Measurements from ENCODE around the gene NHERF1. TPM values are rescaled to one million over a fixed set of nuclear protein-coding genes. Genes with fewer than 3 reads are reported as not detected.

The NHERF1 gene
- total RNA-seq, 3 donors from 2014 or later: 15.8 to 82.8 (median 36.4) TPM

GRCh38 chr17:74776044-74776962 lies 27.9 kb downstream of the NHERF1 start, which contains the start of gene NAT9:
Gene NAT9, minus strand, starts transcription at chr17:74776345. Its CDS starts 647 bp downstream, at chr17:74775698.
- H3K4me1 ChIP-seq: peaks cover 6 to 13% of the 10 kb centered on the region in 2 donors
- no peaks in the 10 kb centered on the region for H3K9me3 ChIP-seq
- intact Hi-C loops (cut with DNase I; ENCODE audit: low total_unique reads): no loop called here
- H3K27me3 ChIP-seq: no peaks in the 10 kb centered on the region
- no peaks in the 10 kb centered on the region for H3K36me3 ChIP-seq
- H3K4me3 ChIP-seq: peak within 1 kb of the TSS; percentile 73 to 96 (median 86)
- peak; percentile 61 to 72 (median 70) for TF ChIP-seq POLR2AphosphoS5 (IDR thresholded peaks at IDR 0.05)
- TF ChIP-seq POLR2A (IDR thresholded peaks at IDR 0.05): peak; percentile 50
- TF ChIP-seq, protein P1, sequence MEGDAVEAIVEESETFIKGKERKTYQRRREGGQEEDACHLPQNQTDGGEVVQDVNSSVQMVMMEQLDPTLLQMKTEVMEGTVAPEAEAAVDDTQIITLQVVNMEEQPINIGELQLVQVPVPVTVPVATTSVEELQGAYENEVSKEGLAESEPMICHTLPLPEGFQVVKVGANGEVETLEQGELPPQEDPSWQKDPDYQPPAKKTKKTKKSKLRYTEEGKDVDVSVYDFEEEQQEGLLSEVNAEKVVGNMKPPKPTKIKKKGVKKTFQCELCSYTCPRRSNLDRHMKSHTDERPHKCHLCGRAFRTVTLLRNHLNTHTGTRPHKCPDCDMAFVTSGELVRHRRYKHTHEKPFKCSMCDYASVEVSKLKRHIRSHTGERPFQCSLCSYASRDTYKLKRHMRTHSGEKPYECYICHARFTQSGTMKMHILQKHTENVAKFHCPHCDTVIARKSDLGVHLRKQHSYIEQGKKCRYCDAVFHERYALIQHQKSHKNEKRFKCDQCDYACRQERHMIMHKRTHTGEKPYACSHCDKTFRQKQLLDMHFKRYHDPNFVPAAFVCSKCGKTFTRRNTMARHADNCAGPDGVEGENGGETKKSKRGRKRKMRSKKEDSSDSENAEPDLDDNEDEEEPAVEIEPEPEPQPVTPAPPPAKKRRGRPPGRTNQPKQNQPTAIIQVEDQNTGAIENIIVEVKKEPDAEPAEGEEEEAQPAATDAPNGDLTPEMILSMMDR (IDR thresholded peaks at IDR 0.05): no peak
- H3K27ac ChIP-seq: peak within 1 kb of the TSS; percentile 82 to 87
- peak; percentile 96 to 98 for DNase-seq (ENCODE audit: low spot score in 2 of 2)

- H3K9me3 ChIP-seq: no peaks in the 10 kb centered on the region
- H3K4me1 ChIP-seq: peaks cover 6 to 13% of the 10 kb centered on the region in 2 donors
- no peaks in the 10 kb centered on the region for H3K27me3 ChIP-seq
- intact Hi-C loops (cut with DNase I; ENCODE audit: low total_unique reads): no loop called here
- DNase-seq (ENCODE audit: low spot score in 2 of 2): no peak
- TF ChIP-seq POLR2A (IDR thresholded peaks at IDR 0.05) (no peak), POLR2AphosphoS5 (IDR thresholded peaks at IDR 0.05) (no peak)
- TF ChIP-seq, protein P1 (IDR thresholded peaks at IDR 0.05): no peak
- no peaks in the 10 kb centered on the region for H3K36me3 ChIP-seq
- no peak overlapping the region for H3K27ac ChIP-seq
- peak overlapping the region; percentile 73 to 96 (median 86) for H3K4me3 ChIP-seq
These were observed 28.6 kb downstream of the NHERF1 start for GRCh38 chr17:74776990-74777389.

- Histone ChIP-seq H3K36me3 (no peaks in the 10 kb centered on the region), H3K27me3 (no peaks in the 10 kb centered on the region), H3K27ac (no peak overlapping the region), H3K9me3 (no peaks in the 10 kb centered on the region), H3K4me3 (no peak overlapping the region), H3K4me1 (peaks cover 6 to 13% of the 10 kb centered on the region in 2 donors)
- intact Hi-C loops (cut with DNase I; ENCODE audit: low total_unique reads): no loop called here
- no peak for DNase-seq (ENCODE audit: low spot score in 2 of 2)
- no peak for TF ChIP-seq POLR2AphosphoS5 (IDR thresholded peaks at IDR 0.05)
- no peak for TF ChIP-seq POLR2A (IDR thresholded peaks at IDR 0.05)
- TF ChIP-seq, protein P1 (IDR thresholded peaks at IDR 0.05): no peak
These were observed 29.6 kb downstream of the NHERF1 start for GRCh38 chr17:74777901-74778515.

- intact Hi-C loops (cut with DNase I; ENCODE audit: low total_unique reads): no loop called here
- no peak overlapping the region for H3K4me3 ChIP-seq
- TF ChIP-seq, protein P1 (IDR thresholded peaks at IDR 0.05): no peak
- TF ChIP-seq POLR2AphosphoS5 (IDR thresholded peaks at IDR 0.05) (no peak), POLR2A (IDR thresholded peaks at IDR 0.05) (no peak)
- H3K4me1 ChIP-seq: peaks cover 6 to 13% of the 10 kb centered on the region in 2 donors
- no peaks in the 10 kb centered on the region for H3K27me3 ChIP-seq
- DNase-seq (ENCODE audit: low spot score in 2 of 2): no peak
- H3K27ac ChIP-seq: no peak overlapping the region
- no peaks in the 10 kb centered on the region for H3K36me3 ChIP-seq
- no peaks in the 10 kb centered on the region for H3K9me3 ChIP-seq
These were observed 30.5 kb downstream of the NHERF1 start for GRCh38 chr17:74778960-74779359.

- Histone ChIP-seq H3K27ac (no peak overlapping the region), H3K36me3 (no peaks in the 10 kb centered on the region), H3K27me3 (no peaks in the 10 kb centered on the region), H3K9me3 (no peaks in the 10 kb centered on the region), H3K4me1 (peaks cover 6 to 13% of the 10 kb centered on the region in 2 donors), H3K4me3 (no peak overlapping the region)
- DNase-seq (ENCODE audit: low spot score in 2 of 2): no peak
- no peak for TF ChIP-seq POLR2AphosphoS5 (IDR thresholded peaks at IDR 0.05)
- TF ChIP-seq POLR2A (IDR thresholded peaks at IDR 0.05): no peak
- intact Hi-C loops (cut with DNase I; ENCODE audit: low total_unique reads): no loop called here
These were observed 31.1 kb downstream of the NHERF1 start for GRCh38 chr17:74779501-74779900.

All from breast epithelium (tissue), 4 donors.